Measurements from ENCODE around the gene TWIST2.

TWIST2 gene

DNA sequence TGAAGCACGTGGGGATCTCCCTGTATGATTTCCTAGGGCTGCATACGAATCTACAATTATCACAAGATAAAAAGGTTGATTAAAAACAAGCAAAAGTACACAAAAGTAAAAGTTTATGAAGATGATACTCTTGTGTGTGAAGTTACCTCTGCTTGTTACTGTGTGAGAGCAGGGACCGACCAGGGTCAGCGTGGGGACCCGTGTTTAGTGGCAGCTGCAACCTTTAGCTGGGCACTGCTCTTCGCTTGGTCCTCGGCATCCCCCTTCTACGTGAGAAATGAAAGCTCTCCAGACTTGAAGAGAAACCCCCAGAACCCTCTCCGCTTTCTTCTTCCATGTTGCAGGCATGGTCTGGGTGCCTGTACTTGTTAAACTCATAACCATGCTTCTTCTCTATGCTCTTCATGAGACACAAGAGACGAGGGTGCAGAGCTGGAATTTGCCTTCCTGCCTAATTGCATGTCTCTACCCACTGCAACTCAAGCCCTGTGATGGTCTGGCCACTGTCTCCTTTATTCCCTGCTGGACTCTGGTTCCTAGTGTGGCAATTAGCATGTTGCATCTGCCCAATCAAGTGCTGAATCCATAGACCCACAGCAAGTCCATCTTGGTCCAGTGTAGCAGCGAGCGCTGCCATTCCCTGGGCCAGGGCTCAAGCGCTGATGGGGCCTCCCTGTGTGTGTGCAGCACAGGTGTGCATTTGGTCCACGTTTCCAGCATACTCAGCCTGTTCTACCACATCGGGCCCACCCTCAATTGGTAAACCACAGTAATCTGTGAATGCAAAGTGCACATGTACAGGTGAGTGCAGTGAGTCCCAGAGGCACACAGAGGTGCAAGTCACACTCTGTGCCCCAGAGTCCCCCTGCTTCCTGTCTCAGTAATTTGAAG, 88.5 kb downstream of the TWIST2 start:
- in situ Hi-C loops (cut with HindIII; ENCODE audit: low sequenced_read_pairs), result no loop called here

DNA sequence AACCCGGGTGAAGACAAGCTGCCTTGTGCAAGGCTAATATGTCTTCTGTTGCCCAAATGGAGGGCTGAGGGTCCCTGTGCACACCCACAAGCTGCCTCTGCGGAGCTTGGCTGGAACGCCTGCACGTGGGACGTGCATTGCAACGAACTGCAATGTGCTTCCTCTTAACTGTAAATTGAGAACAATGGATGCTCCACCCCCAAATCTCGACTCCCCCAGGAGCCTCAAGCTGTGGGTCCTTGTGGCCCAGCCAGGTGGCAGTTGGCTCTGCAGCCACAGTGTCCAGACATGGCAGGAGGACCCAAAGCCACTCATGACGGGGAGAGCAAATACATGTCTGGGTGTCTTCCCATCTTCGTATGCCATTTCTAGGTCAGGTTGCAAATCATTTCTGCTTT, 90.1 kb downstream of the TWIST2 start:
- in situ Hi-C loops (cut with HindIII; ENCODE audit: low sequenced_read_pairs), result no loop called here

GRCh38 chr2:238938401-238939055, 90.6 kb downstream of the TWIST2 start:
- in situ Hi-C loops (cut with HindIII; ENCODE audit: low sequenced_read_pairs), result no loop called here

- in situ Hi-C loops (cut with HindIII; ENCODE audit: low sequenced_read_pairs), result no loop called here
These were observed 91.2 kb downstream of the TWIST2 start for GRCh38 chr2:238939074-238939473.

DNA sequence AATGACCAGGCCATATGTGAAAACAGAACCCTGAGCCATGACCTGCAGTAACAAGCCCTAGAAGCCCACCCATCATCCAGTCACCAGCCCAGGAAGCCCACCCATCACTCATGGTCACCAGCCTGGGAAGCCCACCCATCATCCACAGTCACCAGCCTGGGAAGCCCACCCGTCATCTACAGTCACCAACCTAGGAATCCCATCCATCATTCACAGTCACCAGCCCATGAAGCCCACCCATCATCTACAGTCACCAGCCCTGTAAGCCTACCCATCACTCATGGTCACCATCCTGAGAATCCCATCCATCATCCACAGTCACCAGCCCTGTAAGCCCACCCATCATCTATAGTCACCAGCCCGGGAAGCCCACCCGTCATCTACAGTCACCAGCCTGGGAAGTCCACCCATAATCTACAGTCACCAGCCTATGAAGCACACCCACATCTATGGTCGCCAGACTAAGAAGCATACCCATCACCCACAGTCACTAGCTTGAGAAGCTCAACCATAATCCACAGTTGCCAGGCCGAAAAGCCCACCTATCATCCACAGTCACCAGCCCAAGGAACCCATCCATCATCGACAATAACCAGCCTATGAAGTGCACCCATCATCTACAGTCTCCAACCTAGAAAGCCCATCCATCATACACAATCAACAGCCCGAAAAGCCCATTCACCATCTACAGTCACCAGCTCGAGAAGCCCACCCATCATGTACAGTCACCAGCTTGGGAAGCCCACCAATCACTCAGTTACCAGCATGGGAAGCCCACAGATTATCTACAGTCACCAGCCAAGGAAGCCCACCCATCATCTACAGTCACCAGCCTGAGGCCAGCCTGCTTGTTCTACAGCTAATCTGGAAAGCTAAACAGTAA, 91.9 kb downstream of the TWIST2 start:
- in situ Hi-C loops (cut with HindIII; ENCODE audit: low sequenced_read_pairs), result no loop called here

DNA sequence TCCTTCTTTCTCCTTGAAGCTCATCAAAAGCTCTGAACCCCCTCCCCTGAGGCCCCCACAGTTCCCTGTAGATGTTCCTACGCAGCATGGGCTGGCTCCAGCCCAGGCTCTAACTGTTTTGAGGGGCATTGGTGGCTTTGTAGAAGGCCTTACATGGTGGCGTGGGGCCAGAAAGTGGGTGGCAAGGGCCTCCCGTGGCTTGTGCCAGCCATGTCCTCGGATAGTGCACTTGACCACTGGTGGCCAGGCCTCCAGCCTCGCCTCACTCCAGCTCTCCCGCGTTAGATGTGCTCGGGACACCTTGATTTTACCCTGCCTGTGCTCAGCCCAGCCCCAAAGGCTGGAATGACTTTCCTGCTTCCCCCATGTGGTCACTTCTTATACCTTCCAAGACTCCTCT, 92.9 kb downstream of the TWIST2 start:
- in situ Hi-C loops (cut with HindIII; ENCODE audit: low sequenced_read_pairs), result no loop called here

DNA sequence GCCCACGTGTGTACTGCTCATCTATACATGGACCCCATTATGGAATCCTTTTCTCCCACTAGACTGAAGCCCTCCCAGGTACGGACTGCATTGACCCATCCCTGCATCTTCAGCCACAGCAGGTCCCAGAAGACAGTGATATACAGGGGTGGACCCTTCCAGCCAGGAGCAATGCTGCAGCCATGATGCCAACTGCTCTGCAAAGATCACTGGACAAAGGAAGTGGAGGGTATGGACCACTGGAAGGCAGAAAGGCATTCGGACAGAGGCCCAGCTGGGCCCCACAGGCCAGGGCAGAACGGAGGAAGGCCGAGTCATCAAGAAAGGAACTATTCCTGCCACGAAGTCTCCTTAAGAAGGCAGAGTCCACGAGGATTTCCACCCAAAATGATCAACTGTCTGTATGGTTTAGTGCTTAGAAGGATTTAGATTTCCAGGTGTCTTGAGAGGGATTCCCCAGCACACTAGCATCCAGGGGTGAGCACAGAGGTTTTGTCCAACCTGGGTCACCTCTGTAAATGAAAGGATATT, 93.4 kb downstream of the TWIST2 start:
- in situ Hi-C loops (cut with HindIII; ENCODE audit: low sequenced_read_pairs), result no loop called here

DNA sequence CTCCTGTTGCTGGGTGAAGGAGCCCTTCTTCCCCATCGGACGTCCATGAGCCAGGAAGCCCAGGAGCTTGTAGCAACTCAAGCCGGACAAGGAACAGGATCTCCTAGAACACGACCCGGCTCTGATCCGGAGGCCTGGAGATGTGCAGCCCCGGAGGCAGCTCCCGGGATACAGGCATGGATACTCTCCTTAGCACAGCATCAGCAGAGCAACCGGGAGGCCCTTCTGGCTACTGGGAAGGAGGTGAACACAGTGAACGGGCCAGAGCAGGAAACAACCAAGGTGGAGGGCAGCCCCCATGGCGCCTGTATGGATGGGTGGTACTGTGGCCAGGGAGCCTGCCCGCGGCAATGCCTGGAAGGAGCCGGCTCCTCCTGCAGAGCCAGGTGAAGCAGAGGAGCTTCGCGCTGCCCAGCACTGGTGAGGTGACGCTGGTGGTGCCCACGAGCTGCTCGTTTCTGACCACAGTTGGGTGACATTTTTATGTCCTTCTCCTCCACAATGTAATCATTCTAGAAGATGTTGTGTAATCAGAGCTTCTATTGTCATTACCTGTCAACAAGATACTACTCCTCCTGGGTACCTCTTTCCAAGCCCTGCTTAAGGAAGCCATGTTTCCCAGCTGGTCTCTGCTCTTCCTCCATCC, 94.3 kb downstream of the TWIST2 start:
- in situ Hi-C loops (cut with HindIII; ENCODE audit: low sequenced_read_pairs), result no loop called here

GRCh38 chr2:238942726-238943300, 94.9 kb downstream of the TWIST2 start:
- in situ Hi-C loops (cut with HindIII; ENCODE audit: low sequenced_read_pairs), result no loop called here

DNA sequence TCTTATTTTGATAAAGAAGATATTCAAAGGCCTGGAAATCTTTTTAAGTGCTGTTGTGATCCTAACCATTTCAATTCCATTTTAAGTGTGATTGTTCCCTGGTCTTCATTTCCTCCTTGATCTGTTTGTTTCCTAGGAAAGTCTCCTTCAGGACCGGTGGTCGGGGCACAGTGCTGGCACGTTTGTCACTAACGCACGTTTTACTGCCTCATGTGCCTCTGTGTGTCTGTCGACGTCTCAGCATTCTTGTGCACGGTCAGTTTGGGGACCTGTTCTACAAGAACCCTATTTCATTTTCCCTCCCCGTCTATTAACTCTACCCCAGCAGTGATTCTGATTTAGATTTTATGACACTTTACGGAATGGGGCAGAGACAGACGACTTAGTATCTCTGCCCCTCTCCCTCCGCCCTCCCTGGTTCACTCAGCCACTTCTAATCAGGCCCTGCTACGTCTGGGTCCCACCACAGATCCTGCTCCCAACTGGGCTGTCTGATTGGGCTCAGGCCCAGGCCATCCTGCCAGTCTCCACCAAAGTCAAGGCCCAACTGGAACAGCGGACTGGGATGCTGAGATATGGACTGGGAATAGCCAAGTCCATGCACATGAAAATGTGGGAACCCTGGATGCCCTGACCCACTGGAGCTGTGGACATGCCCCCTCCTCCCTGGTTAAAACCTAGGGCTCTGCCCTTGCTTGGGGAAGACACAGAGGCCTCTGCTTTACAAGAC, 95.6 kb downstream of the TWIST2 start:
- in situ Hi-C loops (cut with HindIII; ENCODE audit: low sequenced_read_pairs), result no loop called here

DNA sequence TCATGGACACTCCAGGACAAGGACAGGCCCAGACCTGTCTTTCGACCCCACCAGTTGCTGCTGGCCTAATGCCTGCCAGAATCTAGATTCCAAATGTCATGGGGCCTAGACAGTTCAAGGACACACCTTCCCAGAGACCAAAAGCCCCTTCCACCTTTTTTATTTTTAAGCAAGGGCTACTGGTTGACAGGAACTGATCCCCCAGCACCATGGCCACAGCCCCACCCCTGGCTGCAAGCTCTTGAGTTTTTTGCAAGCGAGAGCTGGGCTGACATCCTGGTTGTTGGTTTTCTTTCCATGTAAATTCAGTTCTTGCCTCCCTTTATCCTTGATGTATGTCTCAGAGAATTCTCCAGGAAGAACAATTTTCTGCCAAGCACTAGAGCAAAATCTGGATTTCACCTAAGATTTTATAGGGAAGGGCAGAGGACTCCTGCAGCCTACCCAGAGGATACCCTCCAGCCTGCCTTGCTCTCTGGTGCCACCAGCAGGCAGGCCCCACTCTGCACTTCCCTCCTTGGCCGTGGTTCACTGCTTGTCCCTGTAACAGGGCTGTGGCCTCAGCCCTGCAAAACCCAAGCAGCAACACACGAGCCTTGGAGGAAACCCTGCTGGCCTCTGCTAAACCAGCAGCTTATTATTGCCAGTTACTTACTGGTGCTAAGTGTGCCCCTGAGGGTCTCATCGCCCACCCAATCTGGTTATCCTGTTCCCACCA, 97.7 kb downstream of the TWIST2 start:
- in situ Hi-C loops (cut with HindIII; ENCODE audit: low sequenced_read_pairs), result no loop called here

DNA sequence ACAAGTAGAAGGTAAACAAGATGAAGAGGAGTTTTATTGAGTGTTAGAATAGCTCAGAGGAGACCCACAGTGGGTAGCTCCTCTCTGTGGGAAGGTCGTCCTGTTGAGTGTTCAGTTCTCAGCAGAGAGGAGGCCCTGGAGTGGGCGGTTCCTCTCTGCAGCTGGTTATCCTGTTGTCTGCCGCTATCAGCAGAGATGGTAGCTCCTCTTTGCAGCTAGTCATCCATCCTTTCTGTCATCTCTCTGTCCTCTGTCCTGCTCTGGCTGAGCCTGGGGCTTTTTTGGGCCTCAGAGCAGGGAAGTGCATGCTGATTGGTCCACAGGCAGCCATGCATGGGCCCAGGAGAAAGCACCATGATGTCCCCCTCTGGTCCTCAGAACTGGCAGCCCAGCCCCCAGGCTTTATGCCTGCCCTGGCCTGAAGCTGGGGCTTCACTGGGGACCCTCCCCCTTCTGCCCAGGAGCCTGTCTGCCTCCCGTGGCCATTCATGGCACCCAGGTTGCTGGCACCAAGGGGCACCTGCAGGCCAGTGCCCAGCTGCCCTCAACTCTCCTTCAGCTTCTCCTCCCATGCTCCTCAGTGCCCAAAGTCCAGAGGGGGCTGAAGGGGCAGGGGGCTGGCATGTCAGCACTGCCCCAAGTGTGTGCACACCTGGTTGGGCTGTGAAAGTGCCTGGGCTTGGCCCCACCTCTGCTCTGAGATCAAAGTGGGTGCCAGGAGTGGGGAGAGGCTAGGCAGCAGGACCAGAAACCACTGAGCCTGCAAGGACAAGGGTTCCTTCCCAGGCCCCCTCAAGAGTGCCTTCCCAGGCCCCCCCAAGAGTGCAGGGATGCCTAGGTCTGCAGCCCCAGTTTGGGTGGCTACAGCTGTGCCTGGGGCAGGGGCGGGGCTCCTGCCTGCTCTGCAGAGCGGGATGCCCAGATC, 98.7 kb downstream of the TWIST2 start:
- in situ Hi-C loops (cut with HindIII; ENCODE audit: low sequenced_read_pairs), result no loop called here

DNA sequence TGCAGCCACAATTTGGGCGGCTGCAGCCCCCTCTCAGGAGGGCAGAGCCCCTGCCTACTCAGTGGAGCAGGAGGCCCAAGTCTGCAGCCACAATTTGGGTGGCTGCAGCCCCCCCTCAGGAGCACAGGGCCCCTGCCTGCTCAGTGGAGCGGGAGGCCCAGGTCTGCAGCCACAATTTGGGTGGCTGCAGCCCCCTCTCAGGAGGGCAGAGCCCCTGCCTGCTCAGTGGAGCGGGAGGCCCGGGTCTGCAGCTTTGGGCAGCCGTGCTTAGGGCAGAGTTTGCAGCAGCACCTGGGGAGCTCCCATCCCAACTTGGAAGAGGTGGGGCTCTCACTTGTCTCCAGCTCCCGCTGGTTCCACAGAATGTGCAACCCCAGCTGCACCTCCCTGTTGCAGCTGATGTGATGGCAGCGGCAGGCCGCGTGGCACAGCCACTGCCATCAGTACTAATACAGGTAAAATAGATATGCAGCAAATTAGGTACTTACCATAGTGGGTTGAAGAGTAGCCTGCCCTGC, 99.4 kb downstream of the TWIST2 start:
- in situ Hi-C loops (cut with HindIII; ENCODE audit: low sequenced_read_pairs), result no loop called here

GRCh38 chr2:238947920-238948710, 100.2 kb downstream of the TWIST2 start:
- in situ Hi-C loops (cut with HindIII; ENCODE audit: low sequenced_read_pairs), result no loop called here

- in situ Hi-C loops (cut with HindIII; ENCODE audit: low sequenced_read_pairs), result no loop called here
These were observed 101.1 kb downstream of the TWIST2 start for GRCh38 chr2:238948765-238949641.

Data from DLD1 (cell line).